Hindlimb muscle (tissue), 1 donor: ENCODE data around the gene RAB5IF. TPM values are rescaled to one million over a fixed set of nuclear protein-coding genes. Genes with fewer than 3 reads are reported as not detected.
"Not testable (repeated sequence)": the region's sequence is repeated elsewhere in the genome, so short reads cannot be mapped to it uniquely, and the experiment has no call there.

ENCODE experiments used
- DNase-seq: peaks from one replicate; pipeline ENCODE4 v3.0.0-alpha.2; 2013
- polyA plus RNA-seq: library from polyadenylated mRNA; unstranded; fragments of 120-200 nt; gene quantifications from one replicate; pipeline ENCODE4 v1.2.1, GENCODE V29; 2013; ENCODE audit not compliant: insufficient read length

Gene RAB5IF
- polyA plus RNA-seq, 1 donor, result 41.2 TPM

DNA sequence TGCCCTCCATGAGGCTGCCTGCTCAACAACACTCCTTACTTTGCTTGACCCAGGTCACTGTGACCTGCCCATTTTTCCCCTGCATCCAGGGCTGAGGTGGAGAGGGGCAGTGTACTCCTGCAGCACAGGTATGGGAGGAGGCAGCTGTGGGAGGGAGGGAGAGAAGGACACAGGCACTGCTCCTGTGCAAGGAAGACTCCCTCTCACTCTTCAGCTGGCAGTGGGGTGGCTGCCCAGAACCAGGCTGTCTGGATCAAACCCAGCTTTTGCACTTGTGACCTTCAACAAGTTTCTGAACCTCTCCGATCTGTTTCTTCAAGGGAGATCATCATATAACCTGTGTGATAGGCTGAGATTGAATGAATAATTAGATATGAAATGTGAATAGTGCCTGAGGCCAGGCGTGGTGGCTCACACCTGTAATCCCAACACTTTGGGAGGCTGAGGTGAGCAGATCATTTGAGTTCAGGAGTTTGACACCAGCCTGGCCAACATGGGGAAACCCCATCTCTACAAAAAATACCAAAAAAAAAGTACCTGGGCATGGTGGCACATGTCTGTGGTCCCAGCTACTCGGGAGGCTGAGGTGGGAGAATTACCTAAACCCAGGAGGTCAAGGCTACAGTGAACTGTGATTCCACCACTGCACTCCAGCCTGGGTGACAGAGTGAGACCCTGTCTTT is 18.1 kb upstream of the RAB5IF start:
- DNase-seq, result no peak

DNA sequence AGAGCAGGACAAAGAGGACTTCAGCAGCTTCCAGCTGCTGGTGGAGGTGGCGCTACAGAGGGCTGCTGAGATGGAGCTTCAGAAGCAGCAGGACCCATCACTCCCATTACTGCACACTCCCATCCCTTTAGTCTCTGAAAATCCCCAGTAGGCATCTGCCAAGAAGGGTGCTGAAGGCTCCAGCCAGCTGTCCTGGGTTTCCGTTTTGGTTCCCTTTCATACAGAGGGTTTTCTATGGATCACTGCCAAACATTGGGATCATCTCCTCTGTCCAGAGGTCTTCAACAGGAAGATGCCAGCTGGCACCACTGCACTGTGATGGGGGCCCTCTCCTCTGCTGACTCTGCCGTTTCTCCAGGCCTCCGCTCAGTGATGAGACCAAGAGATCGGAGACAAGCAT is 14.3 kb upstream of the RAB5IF start:
- DNase-seq, result no peak

DNA sequence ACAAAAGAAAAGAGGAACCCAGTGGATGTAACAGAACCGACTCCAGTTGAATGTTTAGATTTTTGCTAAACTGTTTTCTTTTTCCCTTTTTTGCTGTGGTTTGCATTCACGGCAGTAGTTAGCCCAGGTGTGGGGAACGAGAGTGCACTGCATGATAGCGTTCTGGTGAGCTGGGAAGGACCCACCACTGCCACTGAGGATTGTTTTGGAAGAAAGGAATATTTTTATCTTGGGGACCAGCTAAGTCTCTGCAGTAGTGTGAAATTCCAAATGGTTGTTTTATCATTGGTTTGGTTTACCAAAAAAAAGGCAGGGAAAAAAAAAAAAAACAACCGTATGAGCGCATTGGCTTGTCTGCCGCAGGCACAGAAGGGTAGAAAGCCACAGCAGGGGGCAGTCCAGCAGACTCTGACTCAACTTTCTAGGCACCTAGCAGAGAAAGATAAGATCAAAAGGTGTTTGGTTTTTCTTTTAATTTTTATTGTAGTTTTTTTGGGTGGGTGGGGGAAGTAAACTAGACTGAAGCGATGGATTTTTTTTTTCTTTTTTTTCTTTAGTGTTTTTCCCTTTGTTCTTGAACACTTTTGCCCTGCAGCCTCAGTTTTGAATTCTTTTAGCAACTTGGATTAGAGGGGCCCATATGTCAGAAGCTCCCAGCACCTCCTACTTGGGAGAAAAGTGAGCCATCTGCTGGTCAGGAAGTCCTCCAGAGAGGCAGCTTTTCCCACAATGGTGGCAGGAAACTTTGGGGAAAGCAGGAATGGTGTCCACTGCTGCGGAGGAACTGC is 13.5 kb upstream of the RAB5IF start:
- no peak for DNase-seq

DNA sequence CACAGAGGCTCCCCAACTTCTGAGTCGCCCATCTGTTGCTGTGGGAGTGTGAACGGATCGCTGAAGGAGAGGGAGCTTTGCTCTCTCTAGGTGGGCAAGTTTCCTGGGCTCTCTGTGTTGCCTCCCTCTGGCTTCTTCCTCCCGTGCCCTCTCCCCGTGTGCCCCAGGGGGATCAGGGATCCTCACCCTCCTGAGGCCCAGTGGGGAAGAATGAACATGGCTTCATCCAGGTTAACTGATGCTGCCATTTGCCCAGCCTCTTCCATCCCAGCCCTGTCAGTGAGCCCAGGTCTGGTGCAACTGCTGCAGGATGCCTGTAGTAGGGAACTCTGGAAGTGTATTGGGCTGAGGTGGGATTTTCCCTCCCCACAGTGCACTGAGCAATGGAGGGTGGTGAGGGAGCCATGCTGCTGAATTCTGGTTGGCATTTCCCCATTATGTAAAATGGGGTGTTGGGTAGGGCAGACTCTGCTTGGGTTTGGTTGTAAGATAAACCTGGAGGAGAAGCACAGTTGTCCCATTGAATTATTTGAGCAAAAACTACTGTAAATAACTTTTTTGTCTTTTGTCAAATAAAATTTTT is 12.1 kb upstream of the RAB5IF start:
- no peak for DNase-seq

DNA sequence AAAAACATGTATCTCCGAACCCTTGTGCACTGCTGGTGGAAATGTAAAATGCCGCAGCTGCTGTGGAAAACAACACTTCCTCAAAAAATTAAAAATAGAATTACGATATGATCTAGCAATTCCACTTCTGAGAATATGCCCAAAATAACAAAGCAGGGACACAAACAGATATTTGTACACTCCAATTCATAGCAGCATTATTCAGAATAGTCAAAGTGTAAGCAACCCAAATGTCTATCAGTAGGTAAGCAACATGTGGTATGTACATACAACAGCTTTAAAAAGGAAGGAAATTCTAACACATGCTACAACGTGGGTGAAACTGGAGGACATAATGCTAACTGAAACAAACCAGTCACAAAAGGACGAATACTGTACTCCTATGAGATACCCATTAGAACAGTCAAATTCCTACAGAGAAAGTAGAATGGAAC is 5.7 kb upstream of the RAB5IF start:
- no peak for DNase-seq

DNA sequence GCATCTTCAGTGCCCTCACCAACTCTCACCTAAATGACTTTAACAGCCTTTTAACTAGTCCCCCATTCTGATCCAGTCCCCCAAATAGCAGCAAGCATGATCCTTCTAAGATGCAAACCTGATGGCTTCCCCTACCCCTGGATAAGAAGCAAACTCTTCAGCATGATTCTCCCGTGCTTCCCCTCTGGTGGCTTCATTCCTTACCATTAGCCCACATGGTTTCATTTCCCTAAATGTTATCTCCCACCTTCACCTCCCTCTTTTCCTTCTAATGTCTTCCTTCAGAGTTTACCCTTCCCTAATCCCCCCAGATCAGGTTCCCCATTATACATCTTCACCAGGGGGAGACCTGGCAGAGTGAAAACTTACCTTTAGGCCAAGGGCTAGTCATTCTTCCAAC is 4.0 kb upstream of the RAB5IF start:
- DNase-seq, result no peak

DNA sequence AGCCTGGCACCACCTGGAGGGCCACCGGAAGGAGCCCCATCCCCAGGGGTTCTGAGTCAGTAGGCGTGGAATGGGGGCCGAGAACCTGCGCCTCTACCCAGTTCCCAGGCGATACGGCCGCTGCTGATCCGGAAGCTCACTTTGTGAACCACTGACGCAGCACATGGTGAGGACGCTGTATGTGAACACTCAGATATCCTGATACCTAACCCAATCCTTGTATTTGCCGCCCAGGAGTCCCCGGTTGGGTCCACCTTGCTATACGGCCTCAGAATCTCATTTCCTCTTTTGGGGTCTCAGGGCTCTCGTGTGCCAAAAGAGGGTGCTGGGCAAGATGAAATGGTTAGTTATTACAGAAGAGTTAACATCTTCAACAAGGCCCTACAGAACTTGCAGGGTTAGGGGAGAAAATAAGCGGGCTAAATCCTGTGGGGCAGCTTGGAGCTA is 604 bp upstream of the RAB5IF start:
- DNase-seq, result no peak

DNA sequence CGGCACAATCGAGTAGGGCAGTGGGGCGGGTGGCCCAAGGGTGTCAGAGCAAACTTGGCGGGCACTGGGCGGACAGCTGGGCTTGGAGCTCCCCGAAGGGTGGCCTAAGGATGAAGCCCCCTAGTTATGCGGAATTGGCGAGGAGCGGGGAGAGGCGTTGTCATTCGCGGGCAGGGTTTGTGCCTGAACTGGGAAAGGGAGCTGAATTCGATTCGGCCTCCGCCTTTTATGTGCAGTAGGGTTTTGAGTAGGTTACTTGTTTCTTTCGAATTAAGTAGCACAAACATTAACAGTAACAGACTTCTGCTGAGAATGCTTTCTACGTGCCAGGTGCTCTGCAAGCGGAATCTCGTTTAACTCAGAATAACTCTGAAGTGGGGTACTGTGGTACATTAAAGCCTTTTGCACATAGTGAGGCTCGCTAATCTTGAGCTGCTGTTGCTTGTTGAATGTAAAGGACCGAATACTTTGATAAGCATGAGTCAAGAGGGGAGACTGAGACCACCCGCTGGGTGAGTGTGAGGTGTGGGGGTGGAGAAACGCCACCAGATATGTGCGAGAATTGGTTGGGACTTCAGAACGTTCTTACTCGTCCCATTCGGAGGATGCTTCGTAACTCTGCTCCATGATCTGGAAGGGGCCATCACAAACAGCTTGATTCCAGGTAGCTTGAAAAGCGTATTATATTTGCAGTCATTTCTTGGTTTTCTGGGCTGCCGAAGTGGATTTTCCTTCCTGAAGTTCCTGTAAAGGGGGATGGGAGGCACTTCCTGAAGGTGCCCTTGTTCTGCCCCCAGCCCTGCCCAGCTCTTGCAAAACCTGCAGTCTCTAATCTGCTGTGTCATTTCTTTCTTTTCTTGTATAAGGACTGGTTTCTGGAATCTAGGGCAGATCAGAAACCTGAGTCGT is 833 bp downstream of the RAB5IF start:
- DNase-seq, result no peak

DNA sequence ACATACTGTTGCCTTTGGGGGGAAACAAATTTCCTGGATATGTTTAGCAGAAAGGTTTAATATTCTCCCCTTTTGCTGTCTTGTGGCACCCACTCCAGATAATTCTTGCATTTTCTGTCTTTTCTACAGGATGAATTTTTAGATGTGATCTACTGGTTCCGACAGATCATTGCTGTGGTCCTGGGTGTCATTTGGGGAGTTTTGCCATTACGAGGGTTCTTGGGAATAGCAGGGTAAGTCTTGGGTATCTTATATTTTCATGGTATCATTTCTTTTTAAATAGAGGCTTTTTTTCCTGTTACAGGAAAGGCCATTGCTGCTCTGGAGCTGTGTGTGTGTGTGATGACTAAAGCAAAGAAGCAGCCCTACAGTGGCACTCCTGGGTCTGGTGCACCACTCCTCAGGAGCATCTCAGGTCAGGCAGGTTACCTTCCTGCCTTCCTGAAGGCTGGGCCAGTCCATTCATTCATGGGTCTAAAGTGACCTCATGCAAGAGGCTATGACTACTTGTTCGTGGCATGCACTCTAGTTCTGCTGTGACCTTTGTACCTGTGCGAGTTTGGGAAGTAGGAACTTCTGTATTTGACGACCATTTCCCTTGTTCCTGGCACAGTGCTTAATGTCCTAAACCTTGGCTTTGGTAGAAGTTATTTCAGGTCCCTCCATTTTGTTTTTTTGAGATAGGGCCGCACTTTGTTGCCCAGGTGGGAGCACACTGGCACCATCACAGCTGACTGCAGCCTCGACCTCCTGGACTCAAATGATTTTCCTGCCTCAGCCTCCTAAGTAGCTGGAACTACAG is 2.2 kb downstream of the RAB5IF start:
- no peak for DNase-seq

DNA sequence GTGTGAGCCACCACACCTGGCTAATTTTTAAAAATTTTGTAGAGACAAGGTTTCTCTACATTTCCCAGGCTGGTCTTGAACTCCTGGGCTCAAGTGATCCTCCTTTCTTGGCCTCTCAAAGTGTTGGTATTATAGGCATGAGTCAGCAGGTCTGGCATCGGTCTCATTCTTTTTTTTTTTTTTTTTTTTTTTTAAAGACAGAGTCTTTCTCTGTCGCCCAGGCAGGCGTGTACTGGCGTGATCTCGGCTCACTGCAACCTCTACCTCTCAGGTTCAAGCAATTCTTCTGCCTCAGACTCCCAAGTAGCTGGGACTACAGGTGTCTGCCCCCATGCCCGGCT is 2.8 kb downstream of the RAB5IF start:
- DNase-seq, result not testable (repeated sequence)

DNA sequence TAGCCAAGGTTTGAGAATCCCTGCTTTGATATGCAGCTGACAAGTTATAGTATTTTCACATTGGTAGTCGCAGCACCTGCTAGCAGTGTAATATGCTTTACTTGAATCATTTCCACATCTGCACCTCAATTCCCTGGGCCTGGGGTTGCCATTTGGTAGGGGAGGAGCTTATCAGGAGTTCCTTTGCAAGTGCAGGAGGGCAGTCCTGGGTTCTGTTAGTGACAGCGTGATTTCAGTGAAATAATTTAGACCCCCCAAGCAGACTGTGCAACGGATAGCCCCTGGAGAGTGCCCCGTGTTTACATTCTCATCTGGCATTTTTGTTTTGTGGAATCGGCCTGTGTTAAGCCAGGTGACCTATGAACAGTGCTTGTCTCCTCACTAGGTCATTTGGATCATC is 6.0 kb downstream of the RAB5IF start:
- no peak for DNase-seq

DNA sequence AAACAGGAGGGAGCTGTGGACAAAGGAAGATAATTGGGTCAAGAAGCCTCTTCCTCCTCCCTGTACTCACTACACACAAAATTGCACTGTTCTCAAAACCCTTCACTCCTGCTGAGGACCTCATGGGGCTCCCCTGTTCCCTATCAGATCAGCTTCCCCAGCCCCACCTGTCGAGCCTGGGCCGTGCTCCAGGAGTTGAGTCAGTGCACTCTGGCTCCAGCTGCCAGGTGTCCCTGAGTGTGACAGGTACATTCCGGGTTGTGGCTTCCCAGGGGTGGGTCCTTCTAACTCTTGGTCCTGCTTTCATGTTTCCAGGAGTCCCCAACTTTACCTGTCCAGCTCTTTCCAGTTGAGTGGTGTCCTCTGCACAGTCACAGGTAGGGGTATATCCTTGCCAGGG is 8.4 kb downstream of the RAB5IF start:
- DNase-seq, result no peak

DNA sequence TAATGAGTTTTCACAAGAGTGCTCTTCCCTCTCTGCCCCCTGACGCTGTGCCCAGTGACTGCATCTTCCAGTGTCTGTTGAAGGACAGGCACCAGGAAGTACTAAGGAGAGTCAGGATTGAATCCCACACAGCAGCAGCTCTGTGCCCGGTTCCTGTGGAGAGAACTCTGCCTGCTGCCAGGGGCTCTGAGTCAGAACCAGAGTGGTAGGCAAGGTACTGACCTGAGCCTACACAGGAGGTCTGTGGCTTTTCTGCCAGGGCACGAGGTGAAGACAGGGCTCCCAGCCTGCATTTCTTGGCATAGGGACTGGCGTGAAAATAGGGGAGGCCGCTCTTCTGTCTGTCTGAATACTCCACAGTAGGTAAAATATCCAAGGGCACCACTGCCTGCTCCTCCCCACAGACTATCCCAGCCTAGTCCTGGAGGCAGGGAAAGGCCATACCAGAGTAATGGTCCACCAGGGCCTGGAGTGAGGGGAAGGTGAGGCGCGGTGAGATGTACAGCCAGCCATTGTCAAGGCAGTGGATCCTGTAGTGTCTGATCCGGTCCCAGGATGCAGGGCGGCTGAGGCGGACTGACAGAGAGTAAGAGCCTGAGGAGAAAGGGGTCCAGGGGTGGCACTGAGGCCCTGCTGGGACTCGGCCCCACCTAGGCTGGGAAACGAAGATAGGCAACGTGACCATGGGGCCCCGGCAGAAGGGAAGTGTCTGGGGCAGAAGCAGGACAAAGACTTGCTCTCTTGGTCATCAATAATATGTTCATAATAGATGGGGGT is 9.4 kb downstream of the RAB5IF start:
- DNase-seq, result no peak

DNA sequence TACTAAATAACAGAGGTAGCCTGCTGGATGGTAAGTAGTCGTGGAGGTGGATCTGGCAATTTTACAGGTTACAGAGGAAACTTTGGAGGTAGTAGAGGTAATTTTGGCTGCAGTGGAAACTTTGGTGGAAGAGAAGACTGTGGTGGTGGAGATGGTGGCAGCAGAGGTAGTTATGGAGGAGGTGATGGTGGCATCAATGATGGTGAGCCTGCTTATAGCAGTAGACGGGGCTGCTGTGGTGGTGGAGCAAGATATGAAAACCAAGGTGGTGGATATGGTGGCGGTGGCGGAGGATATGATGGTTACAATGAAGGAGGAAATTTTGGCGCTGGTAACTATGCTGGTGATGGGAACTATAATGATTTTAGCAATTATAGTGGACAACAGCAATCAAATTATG is 15.3 kb downstream of the RAB5IF start:
- no peak for DNase-seq

DNA sequence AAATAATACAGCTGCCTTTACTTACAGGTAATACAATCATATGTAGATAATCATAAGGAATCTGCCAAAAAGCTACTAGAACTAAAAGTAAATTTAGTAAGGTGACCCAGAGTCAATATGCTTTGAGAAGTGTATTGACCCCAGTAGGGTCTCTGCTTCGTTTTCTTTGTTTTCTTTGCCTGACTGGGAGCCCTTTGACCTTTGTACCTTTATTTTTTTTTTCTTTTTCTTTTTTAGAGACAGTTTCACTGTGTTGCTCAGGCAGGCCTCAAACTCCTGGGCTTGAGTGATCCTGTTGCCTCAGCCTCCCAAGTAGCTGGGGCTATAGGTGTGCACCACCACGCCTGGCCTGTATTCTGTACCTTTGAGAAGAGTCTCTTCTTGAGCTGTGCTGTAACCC is 17.9 kb downstream of the RAB5IF start:
- no peak for DNase-seq

DNA sequence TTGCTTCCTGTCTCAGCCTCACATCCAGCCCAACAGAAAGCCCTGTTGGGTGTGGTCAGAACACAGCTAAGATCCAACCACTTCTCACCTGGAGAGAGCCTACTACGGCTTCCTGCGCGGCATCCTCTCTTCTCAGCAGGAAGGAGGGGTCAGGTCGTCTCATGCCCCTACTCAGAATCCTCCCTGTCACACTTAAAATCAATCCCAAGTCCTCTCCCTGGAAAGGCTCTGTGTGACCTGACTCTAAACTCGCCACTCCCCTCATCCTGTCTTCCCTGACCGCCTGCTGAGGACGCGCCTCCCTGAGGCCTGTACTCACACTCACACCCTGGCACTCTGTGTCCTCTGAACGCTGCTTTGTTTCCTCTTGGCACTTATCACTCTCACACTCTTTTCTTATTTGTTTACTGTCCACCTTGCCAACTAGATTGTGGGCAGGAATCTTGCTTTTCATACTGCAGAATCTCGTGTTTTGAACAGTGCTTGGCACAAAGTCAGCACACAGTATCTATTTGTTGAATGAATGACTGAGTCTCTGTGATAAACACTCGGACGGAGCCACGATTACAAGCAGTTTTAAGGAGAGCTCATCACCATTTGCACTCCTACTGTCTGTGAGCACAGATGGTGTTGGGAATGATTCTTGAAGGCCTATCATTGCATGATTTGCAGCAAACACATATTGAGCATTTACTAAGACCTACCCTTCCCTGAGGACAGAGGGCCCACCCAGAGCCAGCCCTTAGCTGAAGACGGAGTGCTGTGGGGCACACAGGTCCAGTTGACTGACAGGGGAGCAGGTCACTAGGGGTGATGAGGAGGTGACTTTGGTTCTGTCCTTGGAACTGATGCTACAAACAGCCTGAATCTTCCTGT is 18.7 kb downstream of the RAB5IF start:
- no peak for DNase-seq

DNA sequence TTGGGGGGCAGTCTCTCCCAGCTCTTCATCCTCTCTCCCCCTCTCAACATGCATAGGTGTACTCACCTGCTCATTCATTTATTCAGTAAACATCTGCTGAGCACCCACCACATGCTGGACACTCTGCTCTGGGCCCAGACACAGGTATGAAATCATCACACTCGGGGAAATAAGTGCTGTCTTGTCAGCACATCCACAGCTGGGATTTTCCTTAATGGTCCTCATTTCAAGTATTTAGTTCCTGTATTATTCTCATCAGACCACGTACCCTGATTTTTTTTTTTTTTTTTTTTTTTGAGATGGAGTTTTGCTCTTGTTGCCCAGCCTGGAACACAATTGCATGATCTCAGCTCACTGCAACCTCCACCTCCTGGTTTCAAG is 19.4 kb downstream of the RAB5IF start:
- DNase-seq, result no peak

DNA sequence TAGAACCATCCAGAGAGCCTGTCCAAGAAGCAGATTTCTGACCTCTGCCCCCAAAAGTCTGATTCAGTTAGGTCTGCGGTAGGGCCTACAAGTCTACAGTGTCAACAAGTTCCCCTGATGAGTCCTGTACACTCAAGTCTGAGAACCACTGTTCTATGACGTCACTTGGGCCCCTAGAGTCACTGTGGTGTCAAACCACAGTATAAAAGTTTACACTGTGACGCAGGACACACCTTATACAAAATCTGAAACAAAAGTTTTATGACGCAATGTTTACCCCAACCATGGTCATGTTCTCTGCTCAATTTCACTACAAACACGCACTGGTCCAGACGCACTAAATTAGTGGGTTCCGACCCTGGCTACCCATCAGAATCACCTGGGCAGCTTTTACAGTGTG is 22.5 kb downstream of the RAB5IF start:
- no peak for DNase-seq

DNA sequence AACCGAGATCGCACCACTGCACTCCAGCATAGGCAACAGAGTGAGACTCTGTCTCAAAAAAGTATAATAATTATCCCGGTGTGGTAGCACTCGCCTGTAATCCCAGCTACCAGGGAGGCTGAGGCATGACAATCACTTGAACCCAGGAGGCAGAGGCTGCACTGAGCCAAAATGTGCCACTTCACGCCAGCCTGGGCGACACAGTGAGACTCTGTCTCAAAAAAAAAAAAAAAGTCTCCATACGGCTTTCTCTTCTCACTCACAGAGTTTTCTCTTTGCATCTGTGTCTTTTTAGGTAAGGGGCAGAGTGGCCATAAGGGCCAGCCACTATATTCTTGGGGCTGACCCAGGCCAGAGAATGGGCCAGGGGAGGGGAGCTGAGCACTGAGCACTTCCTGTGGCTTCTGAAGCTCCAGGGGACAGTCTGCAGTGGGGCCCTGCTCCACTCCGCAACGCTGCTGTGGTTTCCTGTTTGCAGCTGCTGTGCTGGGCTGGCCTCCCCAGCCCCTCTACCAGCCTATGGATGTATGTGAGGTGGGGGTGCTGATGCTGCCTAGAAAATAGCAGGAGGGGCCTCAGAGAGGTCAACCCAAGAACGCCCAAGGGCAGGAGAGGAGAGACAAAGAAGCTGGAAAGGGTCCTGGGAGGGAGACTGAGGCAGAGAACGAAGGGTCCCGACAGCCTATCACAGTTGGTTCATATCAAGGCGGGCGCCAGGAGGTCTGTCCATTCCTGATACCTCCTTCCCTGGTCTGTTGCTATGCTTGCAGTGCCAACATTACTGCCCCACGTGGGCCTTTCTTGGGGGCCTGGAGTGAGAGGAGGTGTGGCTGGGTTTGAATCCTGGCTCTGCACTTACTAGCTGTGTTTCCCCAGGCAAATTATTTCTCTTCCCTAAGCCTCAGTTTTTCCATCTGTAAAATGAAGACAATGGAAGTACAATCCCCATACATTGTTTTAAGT is 24.4 kb downstream of the RAB5IF start:
- DNase-seq, result no peak
